ENCODE data around the gene RANBP17. TPM values are rescaled to one million over a fixed set of nuclear protein-coding genes. Genes with fewer than 3 reads are reported as not detected.
"Not testable (repeated sequence)": the region's sequence is repeated elsewhere in the genome, so short reads cannot be mapped to it uniquely, and the experiment has no call there.

RANBP17 gene
- total and polyA plus RNA-seq, 4 experiments from 2014 or later = not detected

DNA sequence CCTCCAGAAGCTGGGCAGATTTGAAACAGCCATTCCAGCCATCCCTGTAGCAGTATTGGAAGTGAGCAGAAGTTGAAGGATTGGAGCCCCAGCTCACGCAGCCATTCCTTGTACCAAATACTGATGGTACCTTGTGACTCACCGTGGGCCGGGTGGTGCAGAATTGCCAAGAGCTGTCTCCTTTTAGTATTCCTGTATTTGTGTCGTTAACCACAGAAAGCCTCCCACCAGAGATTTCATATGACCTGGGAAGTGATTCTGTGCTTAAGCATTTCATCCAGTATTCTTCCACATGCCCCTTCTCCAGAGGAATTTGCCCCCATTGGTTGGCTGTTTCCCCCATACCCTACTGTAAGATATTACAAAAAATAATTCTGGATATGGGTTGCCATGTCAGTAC is 429.6 kb downstream of the RANBP17 start:
- no peak overlapping the region for H3K4me3 ChIP-seq (ENCODE audit: low read length in 2 of 2)
- H3K36me3 ChIP-seq (ENCODE audit: insufficient read depth, low read length) = no peaks in the 10 kb centered on the region
- peaks cover 4 to 8% of the 10 kb centered on the region in 2 donors for H3K27me3 Mint-ChIP-seq
- no peaks in the 10 kb centered on the region for H3K9me3 ChIP-seq (ENCODE audit: control insufficient read depth in 1 of 2, low read length in 2 of 2)
- DNase-seq = no peak
- H3K4me3 Mint-ChIP-seq = no peak overlapping the region
- H3K27ac ChIP-seq (ENCODE audit: low read depth, low read length) = no peak overlapping the region
- intact Hi-C loops (cut with micrococcal nuclease) = no loop called here
- ChIA-PET POLR2A (ENCODE audit: partially characterized antibody) (no interaction called here), CTCF (ENCODE audit: partially characterized antibody) (no interaction called here)
- no peaks in the 10 kb centered on the region for H3K36me3 Mint-ChIP-seq
- no peaks in the 10 kb centered on the region for H3K9me3 Mint-ChIP-seq
- H3K27me3 ChIP-seq (ENCODE audit: insufficient read depth, low read length) = no peaks in the 10 kb centered on the region
- no peaks in the 10 kb centered on the region for H3K4me1 ChIP-seq (ENCODE audit: insufficient read depth, low read length)
- H3K4me1 Mint-ChIP-seq = no peaks in the 10 kb centered on the region
- no peak overlapping the region for H3K27ac Mint-ChIP-seq

DNA sequence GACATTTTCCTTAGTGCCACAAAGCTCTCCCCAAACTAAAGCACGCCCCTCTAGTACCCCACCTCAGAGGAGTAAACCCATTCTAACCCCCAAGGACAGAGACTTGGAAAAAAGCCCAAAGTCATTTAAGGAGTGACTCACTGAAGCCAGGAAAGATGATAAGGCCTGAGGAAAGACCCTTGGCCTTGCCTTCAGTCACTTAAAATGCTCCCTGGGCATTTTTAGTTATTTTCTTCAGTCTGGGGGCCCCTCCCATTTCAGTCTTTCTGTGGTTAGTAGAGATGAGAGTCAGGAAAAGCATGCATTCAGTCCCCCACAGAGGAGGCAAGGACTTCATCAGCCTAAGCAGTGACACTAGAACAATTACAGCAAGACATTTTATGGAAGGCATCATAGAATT is 433.5 kb downstream of the RANBP17 start:
- Mint-ChIP-seq H3K27me3 (peaks cover 8 to 9% of the 10 kb centered on the region in 2 donors), H3K27ac (no peak overlapping the region), H3K4me1 (no peaks in the 10 kb centered on the region), H3K9me3 (no peaks in the 10 kb centered on the region), H3K36me3 (no peaks in the 10 kb centered on the region), H3K4me3 (no peak overlapping the region)
- no peaks in the 10 kb centered on the region for H3K27me3 ChIP-seq (ENCODE audit: insufficient read depth, low read length)
- intact Hi-C loops (cut with micrococcal nuclease) = no loop called here
- H3K4me3 ChIP-seq (ENCODE audit: low read length in 2 of 2) = no peak overlapping the region
- ChIA-PET POLR2A (ENCODE audit: partially characterized antibody) (no interaction called here), CTCF (ENCODE audit: partially characterized antibody) (no interaction called here)
- no peaks in the 10 kb centered on the region for H3K9me3 ChIP-seq (ENCODE audit: control insufficient read depth in 1 of 2, low read length in 2 of 2)
- no peaks in the 10 kb centered on the region for H3K36me3 ChIP-seq (ENCODE audit: insufficient read depth, low read length)
- no peak for DNase-seq
- H3K27ac ChIP-seq (ENCODE audit: low read depth, low read length) = no peak overlapping the region
- H3K4me1 ChIP-seq (ENCODE audit: insufficient read depth, low read length) = no peaks in the 10 kb centered on the region

DNA sequence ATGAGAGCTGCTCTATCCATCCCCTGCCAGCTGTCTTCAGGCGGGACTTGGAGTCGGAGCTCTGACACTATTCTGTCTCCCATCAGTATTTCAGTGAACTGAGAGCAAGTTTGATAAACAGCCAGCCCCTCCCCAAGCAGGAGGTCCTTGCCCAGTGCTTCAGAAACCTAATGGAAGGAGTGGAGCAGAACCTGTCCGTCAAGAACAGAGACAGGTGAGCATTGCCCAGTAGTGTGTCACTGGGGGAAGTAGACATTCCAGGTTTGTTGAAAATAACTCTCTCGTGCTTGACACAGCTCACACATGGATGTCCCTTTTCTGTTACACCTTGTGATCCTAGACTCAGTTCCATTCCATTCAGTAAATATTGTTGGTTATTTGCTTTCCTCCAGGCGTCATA is 434.0 kb downstream of the RANBP17 start:
- H3K9me3 Mint-ChIP-seq = no peaks in the 10 kb centered on the region
- Histone ChIP-seq H3K4me3 (ENCODE audit: low read length in 2 of 2) (no peak overlapping the region), H3K9me3 (ENCODE audit: control insufficient read depth in 1 of 2, low read length in 2 of 2) (no peaks in the 10 kb centered on the region), H3K4me1 (ENCODE audit: insufficient read depth, low read length) (no peaks in the 10 kb centered on the region), H3K27ac (ENCODE audit: low read depth, low read length) (no peak overlapping the region), H3K36me3 (ENCODE audit: insufficient read depth, low read length) (no peaks in the 10 kb centered on the region), H3K27me3 (ENCODE audit: insufficient read depth, low read length) (no peaks in the 10 kb centered on the region)
- ChIA-PET POLR2A (ENCODE audit: partially characterized antibody) (no interaction called here), CTCF (ENCODE audit: partially characterized antibody) (no interaction called here)
- H3K36me3 Mint-ChIP-seq = no peaks in the 10 kb centered on the region
- intact Hi-C loops (cut with micrococcal nuclease) = no loop called here
- H3K4me1 Mint-ChIP-seq = no peaks in the 10 kb centered on the region
- H3K27ac Mint-ChIP-seq = no peak overlapping the region
- no peak overlapping the region for H3K4me3 Mint-ChIP-seq
- H3K27me3 Mint-ChIP-seq = peaks cover 4 to 12% of the 10 kb centered on the region in 2 donors
- no peak for DNase-seq

DNA sequence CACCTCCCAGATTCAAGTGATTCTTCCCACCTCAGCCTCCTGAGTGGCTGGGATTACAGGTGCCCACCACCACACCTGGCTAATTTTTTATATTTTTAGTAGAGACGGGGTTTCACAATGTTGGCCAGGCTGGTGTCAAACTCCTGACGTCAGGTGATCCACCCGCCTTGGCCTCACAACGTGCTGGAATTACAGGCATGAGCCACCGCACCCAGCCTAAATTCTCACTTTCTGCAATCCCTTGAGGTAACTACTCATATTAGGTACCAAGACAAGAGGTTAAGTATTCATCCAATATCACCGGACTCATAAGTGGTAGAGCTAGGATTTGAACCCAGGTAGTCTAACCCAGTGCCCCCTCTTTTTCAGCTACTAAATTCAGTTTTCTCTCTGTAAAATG is 436.1 kb downstream of the RANBP17 start:
- H3K4me3 ChIP-seq (ENCODE audit: low read length in 2 of 2); H3K9me3 ChIP-seq (ENCODE audit: control insufficient read depth in 1 of 2, low read length in 2 of 2); H3K27ac Mint-ChIP-seq; H3K4me1 ChIP-seq (ENCODE audit: insufficient read depth, low read length); H3K9me3 Mint-ChIP-seq; POLR2A ChIA-PET (ENCODE audit: partially characterized antibody); DNase-seq; H3K36me3 ChIP-seq (ENCODE audit: insufficient read depth, low read length); H3K36me3 Mint-ChIP-seq; H3K4me3 Mint-ChIP-seq; CTCF ChIA-PET (ENCODE audit: partially characterized antibody); H3K27me3 ChIP-seq (ENCODE audit: insufficient read depth, low read length); H3K27ac ChIP-seq (ENCODE audit: low read depth, low read length); intact Hi-C loops (cut with micrococcal nuclease); H3K4me1 Mint-ChIP-seq: not testable (repeated sequence)
- peaks cover 9 to 18% of the 10 kb centered on the region in 2 donors for H3K27me3 Mint-ChIP-seq

DNA sequence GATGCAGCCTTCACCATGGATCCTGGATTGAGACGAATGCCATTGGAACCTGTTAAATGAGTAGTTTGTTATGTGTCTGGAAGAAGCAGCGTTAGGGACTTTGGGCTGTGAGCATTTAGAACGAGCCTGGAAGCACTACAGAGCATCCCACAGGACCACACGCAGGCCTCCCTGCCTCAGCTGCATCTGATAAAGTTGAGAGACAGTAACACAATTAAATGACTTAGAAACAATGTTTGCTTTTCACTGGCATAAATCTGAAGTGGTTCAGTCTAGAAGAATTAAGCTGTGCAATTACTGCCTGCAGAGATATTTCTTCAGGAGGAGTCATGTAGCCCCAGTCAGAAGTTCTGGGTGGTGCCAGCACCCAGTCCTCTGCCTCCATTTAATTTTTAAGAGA is 437.4 kb downstream of the RANBP17 start:
- Mint-ChIP-seq H3K4me1 (no peaks in the 10 kb centered on the region), H3K27me3 (peaks cover 14 to 21% of the 10 kb centered on the region in 2 donors), H3K4me3 (no peak overlapping the region), H3K9me3 (no peaks in the 10 kb centered on the region), H3K27ac (no peak overlapping the region), H3K36me3 (no peaks in the 10 kb centered on the region)
- Histone ChIP-seq H3K27ac (ENCODE audit: low read depth, low read length) (no peak overlapping the region), H3K36me3 (ENCODE audit: insufficient read depth, low read length) (no peaks in the 10 kb centered on the region), H3K4me3 (ENCODE audit: low read length in 2 of 2) (no peak overlapping the region), H3K4me1 (ENCODE audit: insufficient read depth, low read length) (no peaks in the 10 kb centered on the region), H3K9me3 (ENCODE audit: control insufficient read depth in 1 of 2, low read length in 2 of 2) (no peaks in the 10 kb centered on the region), H3K27me3 (ENCODE audit: insufficient read depth, low read length) (peaks cover under 1% of the 10 kb centered on the region)
- ChIA-PET CTCF (ENCODE audit: partially characterized antibody) (no interaction called here), POLR2A (ENCODE audit: partially characterized antibody) (no interaction called here)
- intact Hi-C loops (cut with micrococcal nuclease) = no loop called here
- no peak for DNase-seq

DNA sequence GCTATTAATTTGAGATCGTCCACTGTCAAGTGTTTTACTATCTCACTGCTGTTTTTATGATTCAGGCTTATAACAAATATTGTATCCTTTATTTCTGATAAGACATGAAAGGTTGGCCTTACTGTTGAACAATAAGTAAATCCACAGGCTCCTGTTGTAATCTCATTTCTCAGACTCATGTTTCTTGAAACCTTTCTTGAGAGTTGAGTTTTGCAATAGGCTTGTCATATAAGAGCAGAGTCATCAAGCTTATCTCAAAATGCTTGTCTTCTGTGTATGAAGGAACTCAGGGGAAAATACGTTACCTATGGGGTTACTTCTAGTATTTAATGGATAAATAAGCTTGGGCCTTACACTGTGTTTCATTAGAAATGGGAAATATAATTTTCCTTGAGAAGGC is 438.0 kb downstream of the RANBP17 start:
- peaks cover 18 to 25% of the 10 kb centered on the region in 2 donors for H3K27me3 Mint-ChIP-seq
- no peak overlapping the region for H3K4me3 Mint-ChIP-seq
- no peaks in the 10 kb centered on the region for H3K36me3 Mint-ChIP-seq
- no peak overlapping the region for H3K27ac Mint-ChIP-seq
- H3K9me3 Mint-ChIP-seq = no peaks in the 10 kb centered on the region
- H3K4me1 Mint-ChIP-seq = no peaks in the 10 kb centered on the region
- POLR2A ChIA-PET (ENCODE audit: partially characterized antibody) = no interaction called here
- no peaks in the 10 kb centered on the region for H3K9me3 ChIP-seq (ENCODE audit: control insufficient read depth in 1 of 2, low read length in 2 of 2)
- H3K27ac ChIP-seq (ENCODE audit: low read depth, low read length) = no peak overlapping the region
- CTCF ChIA-PET (ENCODE audit: partially characterized antibody) = no interaction called here
- no peak overlapping the region for H3K4me3 ChIP-seq (ENCODE audit: low read length in 2 of 2)
- intact Hi-C loops (cut with micrococcal nuclease) = no loop called here
- H3K36me3 ChIP-seq (ENCODE audit: insufficient read depth, low read length) = no peaks in the 10 kb centered on the region
- no peaks in the 10 kb centered on the region for H3K4me1 ChIP-seq (ENCODE audit: insufficient read depth, low read length)
- DNase-seq = no peak
- H3K27me3 ChIP-seq (ENCODE audit: insufficient read depth, low read length) = peaks cover 7% of the 10 kb centered on the region

DNA sequence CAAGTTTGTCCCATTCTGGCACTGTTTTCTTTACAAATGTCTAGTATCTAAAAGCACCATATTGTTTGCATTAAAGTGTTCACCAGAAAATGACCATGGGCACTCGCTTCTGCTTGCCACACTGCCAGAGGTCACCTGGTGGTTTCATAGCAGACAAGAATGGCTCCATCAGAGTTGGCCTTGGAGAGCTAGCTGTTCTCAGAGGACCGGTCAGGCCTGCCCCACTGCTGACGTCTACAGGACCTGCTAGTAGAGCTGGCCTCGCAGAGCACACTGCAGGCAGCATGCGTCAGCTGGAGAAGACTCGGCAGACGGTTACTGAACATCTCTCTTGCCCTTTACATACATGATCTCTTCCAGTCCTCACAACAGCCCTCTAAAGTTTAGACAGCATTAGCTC is 438.5 kb downstream of the RANBP17 start:
- no peaks in the 10 kb centered on the region for H3K4me1 ChIP-seq (ENCODE audit: insufficient read depth, low read length)
- POLR2A ChIA-PET (ENCODE audit: partially characterized antibody) = no interaction called here
- CTCF ChIA-PET (ENCODE audit: partially characterized antibody) = no interaction called here
- H3K27me3 ChIP-seq (ENCODE audit: insufficient read depth, low read length) = peaks cover 9% of the 10 kb centered on the region
- no peaks in the 10 kb centered on the region for H3K9me3 ChIP-seq (ENCODE audit: control insufficient read depth in 1 of 2, low read length in 2 of 2)
- Mint-ChIP-seq H3K36me3 (no peaks in the 10 kb centered on the region), H3K27ac (no peak overlapping the region), H3K4me1 (no peaks in the 10 kb centered on the region), H3K4me3 (no peak overlapping the region), H3K9me3 (no peaks in the 10 kb centered on the region), H3K27me3 (peaks cover 23 to 25% of the 10 kb centered on the region in 2 donors)
- no peak overlapping the region for H3K4me3 ChIP-seq (ENCODE audit: low read length in 2 of 2)
- DNase-seq = no peak
- no peaks in the 10 kb centered on the region for H3K36me3 ChIP-seq (ENCODE audit: insufficient read depth, low read length)
- intact Hi-C loops (cut with micrococcal nuclease) = no loop called here
- H3K27ac ChIP-seq (ENCODE audit: low read depth, low read length) = no peak overlapping the region

DNA sequence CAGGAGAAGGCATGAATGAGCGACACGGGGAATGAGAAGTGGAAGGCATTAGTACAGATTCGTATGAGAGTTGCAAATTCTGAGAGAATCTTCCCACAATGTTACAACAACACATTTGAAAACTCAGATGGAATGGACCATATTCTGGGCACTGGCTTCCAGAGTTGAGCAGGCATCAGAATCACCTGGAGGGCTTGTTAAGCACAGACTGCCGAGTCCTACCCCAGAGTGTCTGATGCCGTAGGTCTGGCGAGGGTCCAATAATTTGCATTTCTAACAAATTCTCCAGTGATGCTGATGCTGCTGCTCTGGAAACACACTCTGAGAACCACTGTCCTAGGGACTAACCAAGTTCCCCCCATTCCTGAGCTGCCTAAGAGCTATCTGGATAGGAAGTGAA is 444.3 kb downstream of the RANBP17 start:
- Mint-ChIP-seq H3K4me1 (peaks cover 3 to 19% (median 12%) of the 10 kb centered on the region in 4 donors), H3K27ac (no peak overlapping the region), H3K9me3 (peaks cover 0 to 1% (median 0%) of the 10 kb centered on the region in 8 donors), H3K4me3 (no peak overlapping the region), H3K27me3 (peaks cover 40 to 52% of the 10 kb centered on the region in 2 donors), H3K36me3 (no peaks in the 10 kb centered on the region)
- H3K27me3 ChIP-seq (ENCODE audit: insufficient read depth, low read length) = peaks cover 29% of the 10 kb centered on the region
- no peak overlapping the region for H3K4me3 ChIP-seq (ENCODE audit: low read length in 2 of 2)
- DNase-seq = no peak
- POLR2A ChIA-PET (ENCODE audit: partially characterized antibody) = no interaction called here
- no peak overlapping the region for H3K27ac ChIP-seq (ENCODE audit: low read depth, low read length)
- H3K36me3 ChIP-seq (ENCODE audit: insufficient read depth, low read length) = no peaks in the 10 kb centered on the region
- H3K4me1 ChIP-seq (ENCODE audit: insufficient read depth, low read length) = no peaks in the 10 kb centered on the region
- intact Hi-C loops (cut with micrococcal nuclease) = no loop called here
- CTCF ChIA-PET (ENCODE audit: partially characterized antibody) = no interaction called here
- no peaks in the 10 kb centered on the region for H3K9me3 ChIP-seq (ENCODE audit: control insufficient read depth in 1 of 2, low read length in 2 of 2)
